Loucy (cell line): ENCODE results near the gene ACE2.

ENCODE experiments used
- H2AFZ ChIP-seq: fragments of 200-600 bp; sonication (generic); 2 replicates; pipeline ENCODE4 v1.6.0; 2016; ENCODE audit warnings: antibody characterized with exemption, mild to moderate bottlenecking, low read length, moderate library complexity
- H3F3A ChIP-seq: fragments of 200-600 bp; 2 replicates; pipeline ENCODE4 v1.6.0; 2016; ENCODE audit warnings: antibody characterized with exemption, low read depth, mild to moderate bottlenecking
- H3K27me3 ChIP-seq: fragments of 200-600 bp; sonication (generic); 2 replicates; pipeline ENCODE4 v1.6.1; 2014; ENCODE audit warnings: low read length, mild to moderate bottlenecking; ENCODE audit not compliant: insufficient read depth, poor library complexity, severe bottlenecking
- H3K36me3 ChIP-seq: fragments of 200-600 bp; sonication (generic); 2 replicates; pipeline ENCODE4 v1.6.1; 2016; ENCODE audit warnings: low read length; ENCODE audit not compliant: insufficient read depth
- H3K4me1 ChIP-seq: fragments of 200-600 bp; sonication (generic); 2 replicates; pipeline ENCODE4 v1.5.1; 2014; ENCODE audit warnings: low read length, mild to moderate bottlenecking; ENCODE audit not compliant: insufficient read depth, poor library complexity, severe bottlenecking
- H3K4me2 ChIP-seq: fragments of 200-600 bp; sonication (generic); 2 replicates; pipeline ENCODE4 v1.6.0; 2014; ENCODE audit warnings: antibody characterized with exemption, low read length, low read depth, mild to moderate bottlenecking; ENCODE audit not compliant: poor library complexity, severe bottlenecking
- H3K4me3 ChIP-seq: fragments of 200-600 bp; sonication (generic); 2 replicates; pipeline ENCODE4 v1.5.1; 2014; ENCODE audit warnings: low read length, mild to moderate bottlenecking, mixed read lengths; ENCODE audit not compliant: poor library complexity, severe bottlenecking
- H3K79me2 ChIP-seq: fragments of 200-600 bp; sonication (generic); 2 replicates; pipeline ENCODE4 v1.6.1; 2014; ENCODE audit warnings: low read length; ENCODE audit not compliant: insufficient read depth
- H3K9ac ChIP-seq: fragments of 200-600 bp; sonication (generic); 2 replicates; pipeline ENCODE4 v1.6.0; 2014; ENCODE audit warnings: mild to moderate bottlenecking, low read depth, low read length, moderate library complexity; ENCODE audit not compliant: poor library complexity, severe bottlenecking
- H3K9me2 ChIP-seq: fragments of 200-600 bp; sonication (generic); replicated peaks from 2 replicates; pipeline ENCODE4 v1.6.1; 2016; ENCODE audit warnings: low read depth, low read length, mixed read lengths
- H3K9me3 ChIP-seq: fragments of 200-600 bp; sonication (generic); 2 replicates; pipeline ENCODE4 v1.6.1; 2014; ENCODE audit warnings: mild to moderate bottlenecking, antibody characterized with exemption, low read length, low read depth; ENCODE audit not compliant: insufficient read depth
- H4K20me1 ChIP-seq: fragments of 200-600 bp; sonication (generic); 2 replicates; pipeline ENCODE4 v1.6.0; 2014; ENCODE audit warnings: antibody characterized with exemption, low read length, mild to moderate bottlenecking; ENCODE audit not compliant: insufficient read depth, poor library complexity, severe bottlenecking
- CTCF ChIP-seq: fragments of 200-600 bp; sonication (generic); conservative IDR thresholded peaks from 2 replicates; pipeline ENCODE4 v1.5.1; 2014; ENCODE audit warnings: mild to moderate bottlenecking, antibody characterized with exemption, low read length
- EZH2phosphoT487 ChIP-seq: fragments of 200-600 bp; IDR thresholded peaks from 2 replicates; pipeline ENCODE4 v1.6.1; 2018; ENCODE audit warnings: antibody characterized with exemption, mild to moderate bottlenecking, moderate library complexity, borderline replicate concordance

ACE2 gene

GRCh38 chrX:15601932-15602331, 1.2 kb upstream of the ACE2 start:
- H3K36me3 ChIP-seq: no peaks in the 10 kb centered on the region
- no peaks in the 10 kb centered on the region for H3F3A ChIP-seq
- no peak for TF ChIP-seq EZH2phosphoT487
- no peak for TF ChIP-seq CTCF
- H4K20me1 ChIP-seq: no peaks in the 10 kb centered on the region
- no peaks in the 10 kb centered on the region for H3K79me2 ChIP-seq
- no peaks in the 10 kb centered on the region for H3K9me3 ChIP-seq
- H3K4me1 ChIP-seq: no peaks in the 10 kb centered on the region
- H3K27me3 ChIP-seq: no peaks in the 10 kb centered on the region
- no peak overlapping the region for H3K4me3 ChIP-seq
- H2AFZ ChIP-seq: no peak overlapping the region
- H3K9ac ChIP-seq: no peak overlapping the region
- H3K9me2 ChIP-seq: no peaks in the 10 kb centered on the region
- no peak overlapping the region for H3K4me2 ChIP-seq

GRCh38 chrX:15600049-15600448, 711 bp downstream of the ACE2 start:
- no peak overlapping the region for H3K4me2 ChIP-seq
- H3K36me3 ChIP-seq: no peaks in the 10 kb centered on the region
- H3K9me2 ChIP-seq: no peaks in the 10 kb centered on the region
- no peaks in the 10 kb centered on the region for H3K4me1 ChIP-seq
- no peaks in the 10 kb centered on the region for H3F3A ChIP-seq
- no peak overlapping the region for H3K4me3 ChIP-seq
- H3K27me3 ChIP-seq: no peaks in the 10 kb centered on the region
- no peaks in the 10 kb centered on the region for H3K79me2 ChIP-seq
- TF ChIP-seq EZH2phosphoT487: no peak
- TF ChIP-seq CTCF: no peak
- H2AFZ ChIP-seq: no peak overlapping the region
- H4K20me1 ChIP-seq: no peaks in the 10 kb centered on the region
- H3K9me3 ChIP-seq: no peaks in the 10 kb centered on the region
- no peak overlapping the region for H3K9ac ChIP-seq

GRCh38 chrX:15599461-15599860, 1.3 kb downstream of the ACE2 start:
- Histone ChIP-seq H3K4me3 (no peak overlapping the region), H3K4me1 (no peaks in the 10 kb centered on the region)

More at GRCh38 chrX:15599461-15599860, 1.3 kb downstream of the ACE2 start:
- TF ChIP-seq EZH2phosphoT487: no peak
- TF ChIP-seq CTCF: no peak
- Histone ChIP-seq H3K9me3 (no peaks in the 10 kb centered on the region), H3K27me3 (no peaks in the 10 kb centered on the region), H3K9ac (no peak overlapping the region), H2AFZ (no peak overlapping the region), H4K20me1 (no peaks in the 10 kb centered on the region), H3K79me2 (no peaks in the 10 kb centered on the region), H3K4me2 (no peak overlapping the region), H3F3A (no peaks in the 10 kb centered on the region), H3K36me3 (no peaks in the 10 kb centered on the region), H3K9me2 (no peaks in the 10 kb centered on the region)
